Superior temporal gyrus (tissue), 1 donor: ENCODE measurements around the gene LAMA4.
"Not testable (repeated sequence)": the region's sequence is repeated elsewhere in the genome, so short reads cannot be mapped to it uniquely, and the experiment has no call there.

Experiments used
- DNase-seq: peaks from one replicate; pipeline ENCODE4 v3.0.0-alpha.2; 2016; ENCODE audit errors: extremely low spot score

LAMA4 gene

GRCh38 chr6:112144145-112144926 is 110.0 kb downstream of the LAMA4 start:
- DNase-seq: no peak

DNA sequence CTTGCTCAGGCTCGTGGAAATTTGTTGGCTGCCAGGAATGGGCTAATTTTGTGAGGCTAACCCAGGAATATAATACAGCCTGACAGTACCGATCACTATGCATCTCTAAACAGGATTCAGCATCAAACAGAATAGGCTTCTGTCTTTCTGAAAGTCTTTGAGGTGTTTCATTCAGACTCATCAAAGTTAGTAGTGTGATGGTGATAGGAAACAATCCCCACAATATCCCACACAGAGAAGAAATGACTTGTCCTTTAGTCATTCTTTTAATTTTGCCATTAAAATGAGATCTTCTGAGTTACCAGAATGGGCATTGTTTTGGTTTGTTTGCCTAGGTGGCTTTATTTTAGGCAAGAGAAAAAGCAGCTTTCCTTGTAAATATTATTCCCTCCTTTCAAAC is 112.7 kb downstream of the LAMA4 start:
- DNase-seq: no peak

GRCh38 chr6:112139052-112139451 is 115.3 kb downstream of the LAMA4 start:
- DNase-seq: no peak

- no peak for DNase-seq
Measured at GRCh38 chr6:112130878-112131277, 123.5 kb downstream of the LAMA4 start.

DNA sequence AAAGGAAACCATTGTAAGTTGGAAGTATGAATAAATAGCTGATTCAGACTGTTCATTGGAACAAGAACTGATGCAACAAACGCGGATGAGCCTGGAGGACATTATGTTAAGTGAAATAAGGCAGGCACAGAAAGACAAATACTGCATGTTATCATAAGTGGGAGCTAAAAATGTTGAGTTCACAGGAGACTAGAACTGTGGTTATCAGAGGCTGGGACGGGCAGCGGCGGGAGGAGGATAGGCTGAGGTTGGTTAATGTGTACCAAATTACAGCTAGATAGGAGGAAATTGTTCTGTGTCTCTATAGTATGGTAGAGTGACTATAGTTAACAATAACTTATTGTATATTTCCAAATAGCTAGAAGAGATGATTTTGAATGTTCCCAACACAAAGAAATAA is 126.2 kb downstream of the LAMA4 start:
- no peak for DNase-seq

GRCh38 chr6:112123982-112124381 is 130.4 kb downstream of the LAMA4 start:
- no peak for DNase-seq

DNA sequence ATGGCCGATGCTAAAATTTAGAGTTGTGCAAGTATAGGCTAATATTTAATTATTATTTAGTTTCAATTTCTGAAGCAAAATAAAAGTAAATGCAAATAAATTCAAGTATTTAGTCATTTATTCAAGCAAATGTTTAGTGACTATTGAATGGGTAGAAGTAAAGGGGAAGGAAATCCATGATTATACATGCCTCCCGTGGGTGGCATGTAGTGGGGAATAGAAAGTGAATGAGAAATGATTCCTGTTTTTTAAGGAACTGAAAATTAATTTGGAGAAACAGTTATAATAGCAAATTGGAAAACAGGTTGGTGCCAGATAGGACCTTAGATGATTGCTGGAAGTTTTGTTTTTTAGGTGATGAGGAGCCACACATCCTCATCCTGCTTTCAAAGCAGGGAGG is 131.6 kb downstream of the LAMA4 start:
- no peak for DNase-seq

- DNase-seq: no peak
Measured at GRCh38 chr6:112118034-112118433, 136.3 kb downstream of the LAMA4 start.

DNA sequence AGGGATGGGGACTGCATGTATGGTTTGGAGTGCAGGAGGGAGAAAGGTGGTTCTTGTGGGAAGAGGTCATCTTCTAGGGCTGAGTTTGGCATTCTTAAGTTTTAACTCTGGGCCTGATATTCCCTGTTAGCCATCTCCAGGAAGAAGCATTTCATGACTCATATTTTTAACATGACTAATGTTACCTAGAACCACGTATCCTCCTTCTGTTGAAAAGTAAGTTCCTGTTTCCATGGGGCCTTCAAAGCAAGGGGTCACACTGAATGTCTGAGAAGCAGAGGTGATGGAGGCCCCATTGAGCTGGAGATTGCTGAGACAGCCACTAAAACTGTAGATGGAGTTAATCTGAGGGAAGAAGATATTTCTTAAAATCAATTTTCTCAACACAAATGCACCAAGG is 136.8 kb downstream of the LAMA4 start:
- DNase-seq: no peak

DNA sequence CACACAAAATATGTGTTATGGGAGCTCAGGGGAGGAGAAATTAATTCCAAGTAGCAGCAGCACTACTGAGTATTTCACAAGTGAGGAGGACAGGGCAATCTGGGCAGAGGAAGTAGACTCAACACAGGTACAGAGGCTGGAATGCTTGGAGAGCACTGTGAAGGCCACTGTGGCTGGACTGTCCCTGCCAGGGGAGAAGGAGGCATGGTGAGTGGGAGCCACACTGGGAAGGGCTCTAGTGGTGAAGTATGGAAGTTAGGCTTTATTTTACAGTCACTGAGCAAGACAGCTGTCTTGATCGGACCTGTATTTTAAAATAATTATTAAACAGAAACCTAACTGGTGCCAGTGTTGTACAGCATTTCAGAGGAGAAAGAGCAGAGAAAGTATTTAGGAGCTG is 138.1 kb downstream of the LAMA4 start:
- DNase-seq: no peak

DNA sequence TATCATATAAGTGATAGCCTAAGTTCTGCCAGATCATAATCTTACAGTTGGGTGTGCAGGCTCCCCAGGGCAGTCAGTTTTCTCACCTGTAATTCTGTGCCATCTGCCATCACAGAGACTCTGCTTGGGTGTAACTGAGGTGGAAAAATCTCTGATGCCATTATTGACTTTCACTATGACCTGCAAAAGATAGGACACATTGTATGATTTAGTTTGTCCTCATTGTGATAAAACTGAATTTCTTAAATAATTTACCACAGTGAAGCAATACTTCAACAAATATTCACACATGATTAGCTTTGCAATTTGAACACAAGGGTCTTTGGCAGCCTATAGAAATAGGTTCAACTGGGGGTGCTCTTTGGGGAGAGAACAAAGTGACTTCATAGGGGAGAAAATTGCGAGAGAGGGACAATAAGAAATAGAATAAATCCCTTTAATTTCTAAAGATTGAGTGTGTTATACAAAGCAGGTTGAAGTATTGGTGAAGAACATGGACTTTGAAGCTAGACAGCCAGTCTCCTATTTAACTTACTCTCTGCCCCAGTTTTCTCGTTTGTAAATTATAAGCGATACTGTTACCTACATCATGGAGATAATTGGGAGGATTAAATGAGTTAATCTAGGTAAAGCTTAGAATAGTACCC is 139.7 kb downstream of the LAMA4 start:
- no peak for DNase-seq

DNA sequence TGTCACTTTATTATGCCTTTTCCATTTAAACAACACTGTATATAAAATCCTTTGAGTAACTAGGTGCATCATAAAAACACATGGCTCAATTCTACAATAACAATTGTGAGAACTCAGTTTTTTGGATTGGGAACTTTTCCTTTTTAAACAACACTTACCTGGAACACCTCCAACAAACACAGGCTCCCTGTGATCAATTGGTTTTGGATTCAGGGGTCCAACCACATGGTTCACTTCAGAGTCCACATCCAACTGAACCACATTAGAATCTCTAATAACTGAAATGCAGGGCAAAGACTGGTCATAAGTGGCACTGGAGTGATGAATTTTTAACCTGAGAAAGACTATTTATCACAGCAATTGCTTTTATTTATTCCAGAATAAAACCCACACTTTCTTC is 140.4 kb downstream of the LAMA4 start:
- DNase-seq: no peak

- peak; percentile 67 for DNase-seq
Measured at GRCh38 chr6:112113431-112113830, 140.9 kb downstream of the LAMA4 start.

DNA sequence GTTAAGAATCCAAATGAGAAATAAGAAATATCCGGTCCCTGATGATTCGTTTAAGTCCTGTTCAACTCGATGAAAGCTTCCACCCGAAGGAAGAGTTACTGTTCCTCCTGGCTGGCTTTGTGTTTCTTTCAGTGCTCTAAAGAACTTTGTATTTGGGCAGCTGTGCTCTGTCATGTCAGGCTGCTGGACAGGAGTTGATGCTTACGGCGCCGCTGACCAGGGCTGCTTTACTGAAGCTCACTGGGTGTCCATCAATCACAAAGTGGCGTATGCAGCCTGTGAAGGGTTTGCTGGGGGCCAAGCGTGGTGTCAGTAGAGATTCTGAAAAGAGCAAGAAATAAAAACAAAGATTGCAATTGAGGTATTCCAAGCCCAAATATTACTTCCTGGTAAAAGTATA is 145.1 kb downstream of the LAMA4 start:
- DNase-seq: peak; percentile 28

DNA sequence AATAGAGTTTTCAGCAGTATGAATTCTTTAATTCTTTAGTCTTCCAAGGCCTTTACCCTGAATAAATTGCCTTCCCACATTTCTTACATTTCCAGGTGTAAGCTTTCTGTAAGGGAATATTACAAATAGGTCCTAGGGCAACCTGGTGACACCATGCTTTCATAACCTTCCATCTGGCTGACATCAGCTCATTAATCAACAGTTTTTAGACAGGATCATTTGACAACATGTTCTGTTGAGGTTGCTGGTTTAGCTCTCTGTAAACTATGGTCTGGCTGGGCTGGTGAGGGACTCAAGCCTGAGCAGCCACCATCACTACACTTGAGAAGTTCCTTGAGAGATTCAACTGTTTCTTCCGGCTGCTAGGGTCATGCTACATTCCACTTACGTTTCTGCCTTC is 147.8 kb downstream of the LAMA4 start:
- DNase-seq: no peak

DNA sequence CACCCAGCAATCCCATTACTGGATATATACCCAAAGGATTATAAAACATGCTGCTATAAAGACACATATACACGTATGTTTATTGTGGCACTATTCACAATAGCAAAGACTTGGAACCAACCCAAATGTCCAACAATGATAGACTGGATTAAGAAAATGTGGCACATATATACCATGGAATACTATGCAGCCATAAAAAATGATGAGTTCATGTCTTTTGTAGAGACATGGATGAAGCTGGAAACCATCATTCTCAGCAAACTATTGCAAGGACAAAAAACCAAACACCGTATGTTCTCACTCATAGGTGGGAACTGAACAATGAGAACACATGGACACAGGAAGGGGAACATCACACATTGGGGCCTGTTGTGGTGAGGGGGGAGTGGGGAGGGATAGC is 148.3 kb downstream of the LAMA4 start:
- DNase-seq: not testable (repeated sequence)

- DNase-seq: no peak
Measured at GRCh38 chr6:112100561-112100960, 153.8 kb downstream of the LAMA4 start.

DNA sequence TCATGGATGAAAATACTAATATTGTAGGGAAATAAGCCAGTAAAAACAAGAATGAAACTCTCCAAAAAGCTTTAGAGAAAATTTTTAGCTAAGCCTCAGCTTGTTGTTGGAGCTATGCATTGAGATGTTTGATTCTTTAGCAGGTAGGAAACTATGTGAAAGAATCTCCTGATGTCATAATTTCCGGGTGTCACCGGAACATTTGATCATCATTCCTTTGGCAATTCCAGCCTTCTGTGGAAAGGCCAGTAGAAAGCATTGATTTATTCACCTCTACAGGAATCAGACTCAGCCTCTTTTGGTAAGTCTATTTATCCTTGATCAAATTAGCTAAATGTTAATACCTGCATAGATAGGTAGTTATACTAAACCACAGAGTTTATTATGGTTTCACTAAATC is 157.5 kb downstream of the LAMA4 start:
- DNase-seq: no peak

GRCh38 chr6:112087916-112088315 is 166.5 kb downstream of the LAMA4 start:
- no peak for DNase-seq

- peak; percentile 97 for DNase-seq
Measured at GRCh38 chr6:112087136-112087911, 167.0 kb downstream of the LAMA4 start, which contains the start of the genes FAM229B and TUBE1. Gene FAM229B (plus strand): TSS chr6:112087591. CDS start chr6:112099284, 11,693 bp downstream. Gene TUBE1 (minus strand): TSS chr6:112087482. CDS start chr6:112087434, 48 bp downstream.

- DNase-seq: peak; percentile 68
Measured at GRCh38 chr6:112086744-112087135, 167.6 kb downstream of the LAMA4 start.

GRCh38 chr6:112085286-112086065 is 168.9 kb downstream of the LAMA4 start:
- no peak for DNase-seq
